GM12878 (cell line): ENCODE results near the gene ZBTB38. TPM values are rescaled to one million over a fixed set of nuclear protein-coding genes. Genes with fewer than 3 reads are reported as not detected.

Experiments used
- ASH2L ChIP-seq: fragments of 300-600, 200-600 bp; sonication (generic); IDR thresholded peaks from 2 replicates; pipeline ENCODE4 v1.6.1; 2017; ENCODE audit warnings: low read depth, mild to moderate bottlenecking, borderline replicate concordance
- BCL3 ChIP-seq: IDR thresholded peaks from 2 replicates; pipeline ENCODE4 v1.6.1; 2011; ENCODE audit warnings: borderline replicate concordance, low read depth, mild to moderate bottlenecking, moderate library complexity, low read length; ENCODE audit not compliant: insufficient read depth, poor library complexity, severe bottlenecking
- CHD4 ChIP-seq: fragments of 200-600 bp; sonication (generic); IDR thresholded peaks from 2 replicates; pipeline ENCODE4 v1.6.1; 2016; ENCODE audit warnings: mild to moderate bottlenecking
- IKZF1 ChIP-seq: fragments of 450-650 bp; conservative IDR thresholded peaks from 2 replicates; pipeline ENCODE4 v1.6.1; 2017; ENCODE audit warnings: antibody characterized with exemption, mild to moderate bottlenecking
- PAX5 ChIP-seq: IDR thresholded peaks from 2 replicates; pipeline ENCODE4 v1.6.1; 2011; ENCODE audit warnings: low read depth, low read length, borderline replicate concordance
- POLR2A ChIP-seq: IDR thresholded peaks from 2 replicates; pipeline ENCODE4 v1.6.1; 2011; ENCODE audit warnings: low read depth, mild to moderate bottlenecking, low read length
- RAD21 ChIP-seq: IDR thresholded peaks from 2 replicates; pipeline ENCODE4 v1.6.1; 2011; ENCODE audit warnings: mild to moderate bottlenecking, low read depth, low read length, moderate library complexity; ENCODE audit not compliant: insufficient read depth
- SPI1 ChIP-seq: IDR thresholded peaks from 2 replicates; pipeline ENCODE4 v1.6.1; 2011; ENCODE audit warnings: low read depth, mild to moderate bottlenecking, low read length, moderate library complexity, borderline replicate concordance; ENCODE audit not compliant: insufficient read depth
- ZNF217 ChIP-seq: fragments of 450-650 bp; IDR thresholded peaks from 2 replicates; pipeline ENCODE4 v1.6.1; 2017; ENCODE audit warnings: antibody characterized with exemption, mild to moderate bottlenecking
- ZNF274 ChIP-seq: IDR thresholded peaks from one replicate; pipeline ENCODE4 v1.8.0; 2011; ENCODE audit not compliant: insufficient read length, insufficient read depth
- polyA plus RNA-seq, 11 experiments: library from polyadenylated mRNA; depleted of rRNA in 4 of 11; unstranded in 6 of 11; stranded (reverse) in 5 of 11; fragments of >200 nt; fragmentation: Nextera tagmentation in 4 of 11; fragmentation: Illumina TruSeq in 1 of 11; extraction: Ambion mirVana in 4 of 11; extraction: Trizol in 1 of 11; gene quantifications; 1 replicate in 1 of 11; 2 replicates in 10 of 11; pipeline versions ENCODE4 v1.2.1 to v1.2.3, GENCODE V29; 2011 to 2016; ENCODE audit warnings: inconsistent platforms in 2 of 11, missing spikeins in 2 of 11, low read depth in 1 of 11
- total RNA-seq, 4 experiments: library from RNA; depleted of rRNA in 3 of 4; stranded (reverse); fragments of >200 nt in 3 of 4; fragmentation: Illumina TruSeq in 1 of 4; extraction: Trizol in 1 of 4; gene quantifications; 2 replicates each; pipeline versions ENCODE4 v1.2.1 to v1.2.3, GENCODE V29; 2013 to 2021
- TF ChIP-seq, protein P1 (sequence below): fragments of 450-650 bp; IDR thresholded peaks from 2 replicates; pipeline ENCODE4 v1.6.1; 2016; ENCODE audit warnings: mild to moderate bottlenecking, moderate library complexity, borderline replicate concordance

The ZBTB38 gene
- total and polyA plus RNA-seq, 10 of the 15 experiments (the other 5 are each of a cell fraction or from before 2014, with no cell fraction given) = 34.2 to 115 (median 88.6) TPM

DNA sequence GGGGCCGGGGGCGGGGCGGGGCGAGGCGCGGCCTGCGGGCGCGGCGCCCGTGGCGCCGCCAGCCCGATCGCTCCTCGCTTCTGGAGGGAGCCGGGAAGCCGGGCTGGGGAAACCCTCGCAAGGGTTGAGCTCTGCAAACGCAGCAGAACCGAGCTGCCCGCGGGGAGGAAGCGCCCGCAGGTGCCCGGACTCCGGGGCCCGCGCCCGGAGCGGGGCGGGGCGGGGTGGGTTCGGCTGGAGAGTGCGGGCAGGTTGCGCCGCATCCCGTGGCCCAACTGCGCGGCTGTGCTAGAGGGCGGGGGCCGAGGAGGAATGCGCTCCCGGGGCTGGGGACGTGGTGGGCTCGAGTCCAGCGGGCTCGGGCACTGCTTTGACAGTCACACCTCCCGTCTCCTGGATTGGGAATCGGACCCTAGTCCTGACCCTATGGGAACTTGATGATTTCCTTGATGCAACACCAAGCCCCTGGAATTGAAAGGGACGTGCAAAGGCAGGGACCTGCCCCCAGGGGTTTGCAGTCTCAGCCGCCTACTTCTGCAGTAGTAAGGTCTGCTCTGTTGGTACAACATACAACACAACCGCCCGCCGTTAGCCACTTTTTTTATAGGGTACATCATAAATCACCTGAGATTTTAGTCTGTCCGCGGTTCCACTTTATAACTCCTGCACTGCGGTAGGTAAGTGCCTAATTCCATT is 34.3 kb downstream of the ZBTB38 start (continued):
- TF ChIP-seq, protein P1, sequence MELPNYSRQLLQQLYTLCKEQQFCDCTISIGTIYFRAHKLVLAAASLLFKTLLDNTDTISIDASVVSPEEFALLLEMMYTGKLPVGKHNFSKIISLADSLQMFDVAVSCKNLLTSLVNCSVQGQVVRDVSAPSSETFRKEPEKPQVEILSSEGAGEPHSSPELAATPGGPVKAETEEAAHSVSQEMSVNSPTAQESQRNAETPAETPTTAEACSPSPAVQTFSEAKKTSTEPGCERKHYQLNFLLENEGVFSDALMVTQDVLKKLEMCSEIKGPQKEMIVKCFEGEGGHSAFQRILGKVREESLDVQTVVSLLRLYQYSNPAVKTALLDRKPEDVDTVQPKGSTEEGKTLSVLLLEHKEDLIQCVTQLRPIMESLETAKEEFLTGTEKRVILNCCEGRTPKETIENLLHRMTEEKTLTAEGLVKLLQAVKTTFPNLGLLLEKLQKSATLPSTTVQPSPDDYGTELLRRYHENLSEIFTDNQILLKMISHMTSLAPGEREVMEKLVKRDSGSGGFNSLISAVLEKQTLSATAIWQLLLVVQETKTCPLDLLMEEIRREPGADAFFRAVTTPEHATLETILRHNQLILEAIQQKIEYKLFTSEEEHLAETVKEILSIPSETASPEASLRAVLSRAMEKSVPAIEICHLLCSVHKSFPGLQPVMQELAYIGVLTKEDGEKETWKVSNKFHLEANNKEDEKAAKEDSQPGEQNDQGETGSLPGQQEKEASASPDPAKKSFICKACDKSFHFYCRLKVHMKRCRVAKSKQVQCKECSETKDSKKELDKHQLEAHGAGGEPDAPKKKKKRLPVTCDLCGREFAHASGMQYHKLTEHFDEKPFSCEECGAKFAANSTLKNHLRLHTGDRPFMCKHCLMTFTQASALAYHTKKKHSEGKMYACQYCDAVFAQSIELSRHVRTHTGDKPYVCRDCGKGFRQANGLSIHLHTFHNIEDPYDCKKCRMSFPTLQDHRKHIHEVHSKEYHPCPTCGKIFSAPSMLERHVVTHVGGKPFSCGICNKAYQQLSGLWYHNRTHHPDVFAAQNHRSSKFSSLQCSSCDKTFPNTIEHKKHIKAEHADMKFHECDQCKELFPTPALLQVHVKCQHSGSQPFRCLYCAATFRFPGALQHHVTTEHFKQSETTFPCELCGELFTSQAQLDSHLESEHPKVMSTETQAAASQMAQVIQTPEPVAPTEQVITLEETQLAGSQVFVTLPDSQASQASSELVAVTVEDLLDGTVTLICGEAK = no peak
- TF ChIP-seq PAX5 = no peak
- TF ChIP-seq BCL3 = peak; percentile 41
- 0 out of 2 replicates have a peak, but pooled peaks have one; percentile 19 for TF ChIP-seq ASH2L
- TF ChIP-seq ZNF274 = no peak
- no peak for TF ChIP-seq CHD4
- peak; percentile 36; the same call in 1 of the 2 replicates for TF ChIP-seq IKZF1
- TF ChIP-seq RAD21 = no peak
- TF ChIP-seq POLR2A = peak; percentile 63
- TF ChIP-seq SPI1 = no peak
- 0 out of 2 replicates have a peak, but pooled peaks have one; percentile 4 for TF ChIP-seq ZNF217
